OCI-LY7 (cell line): ENCODE data around the gene RPL3.

Experiments
- CTCF ChIP-seq: fragments of 200-600 bp; sonication (generic); conservative IDR thresholded peaks from 2 replicates; pipeline ENCODE4 v1.5.1; 2014; ENCODE audit warnings: mild to moderate bottlenecking, antibody characterized with exemption, low read length, moderate library complexity, mixed read lengths
- EZH2phosphoT487 ChIP-seq: fragments of 200-600 bp; sonication (generic); IDR thresholded peaks from 2 replicates; pipeline ENCODE4 v1.6.1; 2018; ENCODE audit warnings: low read depth, borderline replicate concordance, mild to moderate bottlenecking, mixed run types, antibody characterized with exemption, low read length, moderate library complexity, mixed read lengths

- TF ChIP-seq CTCF (no peak), EZH2phosphoT487 (no peak)
Observed at GRCh38 chr22:39288135-39288898, 31.1 kb downstream of the RPL3 start.
